WTC11 (cell line): ENCODE results near the gene GLYATL2. TPM values are rescaled to one million over a fixed set of nuclear protein-coding genes. Genes with fewer than 3 reads are reported as not detected.

ENCODE experiments used
- ATAC-seq: fragments of 200-7000 bp; cut with Tn5 transposase; 2 replicates; pipeline ENCODE4 v1.10.0; 2021; ENCODE audit warnings: mild to moderate bottlenecking, moderate library complexity
- CTCF ChIA-PET: fragments of 300-600 bp; sonication (Branson Sonifier 250); formaldehyde crosslinking; loops from one replicate; lab custom pipeline; 2021; ENCODE audit warnings: antibody characterized with exemption; lab: Charles Lee
- POLR2A ChIA-PET: fragments of 350-600 bp; sonication (Branson Sonifier 250); formaldehyde crosslinking; loops from one replicate; lab custom pipeline; 2021; ENCODE audit warnings: antibody characterized with exemption; lab: Charles Lee
- DNase-seq: peaks from one replicate; pipeline ENCODE4 v3.0.0; 2021; ENCODE audit warnings: low spot score
- H3K27ac Mint-ChIP-seq: 2 replicates; pipeline ENCODE4 v1.8.0; 2021; ENCODE audit warnings: mixed read lengths
- H3K27me3 Mint-ChIP-seq: 2 replicates; pipeline ENCODE4 v1.8.0; 2021; ENCODE audit warnings: low read depth, mild to moderate bottlenecking, moderate library complexity, mixed read lengths
- H3K36me3 Mint-ChIP-seq: 2 replicates; pipeline ENCODE4 v1.8.0; 2021; ENCODE audit warnings: mixed read lengths
- H3K4me1 Mint-ChIP-seq: 2 replicates; pipeline ENCODE4 v1.8.0; 2022; ENCODE audit warnings: mixed read lengths
- H3K4me3 Mint-ChIP-seq: 2 replicates; pipeline ENCODE4 v1.8.0; 2021; ENCODE audit warnings: mild to moderate bottlenecking, moderate library complexity, mixed read lengths
- H3K9me3 Mint-ChIP-seq: 2 replicates; pipeline ENCODE4 v1.8.0; 2021; ENCODE audit warnings: mixed read lengths
- ESRRA ChIP-seq: sonication (generic); formaldehyde crosslinking; IDR thresholded peaks from 2 replicates; pipeline ENCODE4 v1.8.1; 2022; ENCODE audit warnings: mild to moderate bottlenecking, missing genetic modification reagents, borderline replicate concordance
- GRHL2 ChIP-seq: fragments of 250-450 bp; sonication (Bioruptor Pico); IDR thresholded peaks from 2 replicates; pipeline ENCODE4 v1.8.0; 2022; ENCODE audit warnings: mild to moderate bottlenecking, moderate library complexity; ENCODE audit not compliant: insufficient replicate concordance, severe bottlenecking
- GTF2I ChIP-seq: fragments of 250-450 bp; sonication (Bioruptor Pico); conservative IDR thresholded peaks from 2 replicates; pipeline ENCODE4 v1.4.0; 2021; ENCODE audit warnings: mild to moderate bottlenecking
- JUN ChIP-seq: sonication (generic); formaldehyde crosslinking; IDR thresholded peaks from 2 replicates; pipeline ENCODE4 v1.8.0; 2023; ENCODE audit warnings: mild to moderate bottlenecking, missing genetic modification reagents
- NFE2L1 ChIP-seq: sonication (generic); formaldehyde crosslinking; IDR thresholded peaks from 2 replicates; pipeline ENCODE4 v1.8.1; 2023; ENCODE audit warnings: missing genetic modification reagents
- NR2C2 ChIP-seq: sonication (generic); formaldehyde crosslinking; IDR thresholded peaks from 2 replicates; pipeline ENCODE4 v1.8.0; 2022; ENCODE audit warnings: mild to moderate bottlenecking, missing genetic modification reagents
- NR3C1 ChIP-seq: sonication (generic); formaldehyde crosslinking; conservative IDR thresholded peaks from 2 replicates; pipeline ENCODE4 v1.8.1; 2023; ENCODE audit warnings: low read depth, mild to moderate bottlenecking, missing genetic modification reagents
- TP53 ChIP-seq: sonication (generic); formaldehyde crosslinking; IDR thresholded peaks from 2 replicates; pipeline ENCODE4 v1.8.1; 2023; ENCODE audit warnings: mild to moderate bottlenecking, missing genetic modification reagents
- ZBTB21 ChIP-seq: sonication (generic); formaldehyde crosslinking; IDR thresholded peaks from 2 replicates; pipeline ENCODE4 v1.8.1; 2023; ENCODE audit warnings: mild to moderate bottlenecking, missing genetic modification reagents, borderline replicate concordance
- ZNF121 ChIP-seq: sonication (generic); formaldehyde crosslinking; IDR thresholded peaks from 2 replicates; pipeline ENCODE4 v1.8.0; 2023; ENCODE audit warnings: missing genetic modification reagents
- ZNF671 ChIP-seq: fragments of 250-450 bp; sonication (Bioruptor Pico); IDR thresholded peaks from 2 replicates; pipeline ENCODE4 v1.8.0; 2021; ENCODE audit warnings: mild to moderate bottlenecking
- total RNA-seq: library from RNA; stranded (reverse); gene quantifications from 3 replicates; pipeline ENCODE4 v1.2.3, GENCODE V29; 2021
- TF ChIP-seq, protein P1 (sequence below): sonication (generic); formaldehyde crosslinking; IDR thresholded peaks from 2 replicates; pipeline ENCODE4 v1.8.0; 2022; ENCODE audit warnings: mild to moderate bottlenecking, missing genetic modification reagents
- TF ChIP-seq, protein P2 (sequence below): sonication (generic); formaldehyde crosslinking; IDR thresholded peaks from 2 replicates; pipeline ENCODE4 v1.8.1; 2022; ENCODE audit warnings: missing genetic modification reagents, borderline replicate concordance
- TF ChIP-seq, protein P3 (sequence below): sonication (generic); formaldehyde crosslinking; IDR thresholded peaks from 2 replicates; pipeline ENCODE4 v1.8.0; 2022; ENCODE audit warnings: missing genetic modification reagents
- TF ChIP-seq, protein P4 (sequence below): sonication (generic); formaldehyde crosslinking; IDR thresholded peaks from 2 replicates; pipeline ENCODE4 v1.8.0; 2022; ENCODE audit warnings: mild to moderate bottlenecking, missing genetic modification reagents
- TF ChIP-seq, protein P5 (sequence below): fragments of 250-450 bp; sonication (Bioruptor Pico); IDR thresholded peaks from 2 replicates; pipeline ENCODE4 v1.8.0; 2021; ENCODE audit warnings: mild to moderate bottlenecking
- TF ChIP-seq, protein P6 (sequence below): sonication (generic); formaldehyde crosslinking; IDR thresholded peaks from 2 replicates; pipeline ENCODE4 v1.8.1; 2023; ENCODE audit warnings: mild to moderate bottlenecking, missing genetic modification reagents
- TF ChIP-seq, protein P7 (sequence below): sonication (generic); formaldehyde crosslinking; conservative IDR thresholded peaks from 2 replicates; pipeline ENCODE4 v1.8.1; 2023; ENCODE audit warnings: mild to moderate bottlenecking, low read depth, missing genetic modification reagents, moderate library complexity
- TF ChIP-seq, protein P8 (sequence below): sonication (generic); formaldehyde crosslinking; IDR thresholded peaks from 2 replicates; pipeline ENCODE4 v1.8.0; 2022; ENCODE audit warnings: mild to moderate bottlenecking, missing genetic modification reagents
- TF ChIP-seq, protein P9 (sequence below): sonication (generic); formaldehyde crosslinking; IDR thresholded peaks from 2 replicates; pipeline ENCODE4 v1.8.1; 2022; ENCODE audit warnings: mild to moderate bottlenecking, moderate library complexity, missing genetic modification reagents

Gene GLYATL2
- total RNA-seq, 1 experiment from 2014 or later, result 0.20 TPM

DNA sequence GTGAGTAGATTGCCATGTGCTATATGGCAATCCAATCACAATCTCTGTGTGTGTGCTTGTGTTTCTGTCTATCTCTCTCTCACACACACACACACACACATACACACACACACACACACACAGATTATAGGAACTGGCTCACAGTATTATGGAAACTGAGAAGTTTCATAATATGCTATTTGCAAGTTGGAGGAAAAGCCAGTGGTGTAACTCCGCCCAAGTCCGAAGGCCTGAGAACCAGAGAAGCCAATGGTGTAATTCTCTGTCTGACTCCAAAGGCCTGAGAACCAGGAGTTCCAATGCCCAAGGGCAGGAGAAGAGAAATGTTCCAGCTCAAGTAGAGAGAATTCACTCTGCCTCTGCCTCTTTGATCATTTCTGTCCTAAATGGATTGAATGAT, 37.2 kb downstream of the GLYATL2 start (continued):
- no peak for TF ChIP-seq ZNF671
- TF ChIP-seq, protein P1, sequence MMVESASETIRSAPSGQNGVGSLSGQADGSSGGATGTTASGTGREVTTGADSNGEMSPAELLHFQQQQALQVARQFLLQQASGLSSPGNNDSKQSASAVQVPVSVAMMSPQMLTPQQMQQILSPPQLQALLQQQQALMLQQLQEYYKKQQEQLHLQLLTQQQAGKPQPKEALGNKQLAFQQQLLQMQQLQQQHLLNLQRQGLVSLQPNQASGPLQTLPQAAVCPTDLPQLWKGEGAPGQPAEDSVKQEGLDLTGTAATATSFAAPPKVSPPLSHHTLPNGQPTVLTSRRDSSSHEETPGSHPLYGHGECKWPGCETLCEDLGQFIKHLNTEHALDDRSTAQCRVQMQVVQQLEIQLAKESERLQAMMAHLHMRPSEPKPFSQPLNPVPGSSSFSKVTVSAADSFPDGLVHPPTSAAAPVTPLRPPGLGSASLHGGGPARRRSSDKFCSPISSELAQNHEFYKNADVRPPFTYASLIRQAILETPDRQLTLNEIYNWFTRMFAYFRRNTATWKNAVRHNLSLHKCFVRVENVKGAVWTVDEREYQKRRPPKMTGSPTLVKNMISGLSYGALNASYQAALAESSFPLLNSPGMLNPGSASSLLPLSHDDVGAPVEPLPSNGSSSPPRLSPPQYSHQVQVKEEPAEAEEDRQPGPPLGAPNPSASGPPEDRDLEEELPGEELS, result no peak
- no peak for TF ChIP-seq TP53 (CRISPR knock-in tag)
- TF ChIP-seq, protein P2, sequence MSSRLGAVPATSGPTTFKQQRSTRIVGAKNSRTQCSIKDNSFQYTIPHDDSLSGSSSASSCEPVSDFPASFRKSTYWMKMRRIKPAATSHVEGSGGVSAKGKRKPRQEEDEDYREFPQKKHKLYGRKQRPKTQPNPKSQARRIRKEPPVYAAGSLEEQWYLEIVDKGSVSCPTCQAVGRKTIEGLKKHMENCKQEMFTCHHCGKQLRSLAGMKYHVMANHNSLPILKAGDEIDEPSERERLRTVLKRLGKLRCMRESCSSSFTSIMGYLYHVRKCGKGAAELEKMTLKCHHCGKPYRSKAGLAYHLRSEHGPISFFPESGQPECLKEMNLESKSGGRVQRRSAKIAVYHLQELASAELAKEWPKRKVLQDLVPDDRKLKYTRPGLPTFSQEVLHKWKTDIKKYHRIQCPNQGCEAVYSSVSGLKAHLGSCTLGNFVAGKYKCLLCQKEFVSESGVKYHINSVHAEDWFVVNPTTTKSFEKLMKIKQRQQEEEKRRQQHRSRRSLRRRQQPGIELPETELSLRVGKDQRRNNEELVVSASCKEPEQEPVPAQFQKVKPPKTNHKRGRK (CRISPR knock-in tag), result no peak
- TF ChIP-seq, protein P3, sequence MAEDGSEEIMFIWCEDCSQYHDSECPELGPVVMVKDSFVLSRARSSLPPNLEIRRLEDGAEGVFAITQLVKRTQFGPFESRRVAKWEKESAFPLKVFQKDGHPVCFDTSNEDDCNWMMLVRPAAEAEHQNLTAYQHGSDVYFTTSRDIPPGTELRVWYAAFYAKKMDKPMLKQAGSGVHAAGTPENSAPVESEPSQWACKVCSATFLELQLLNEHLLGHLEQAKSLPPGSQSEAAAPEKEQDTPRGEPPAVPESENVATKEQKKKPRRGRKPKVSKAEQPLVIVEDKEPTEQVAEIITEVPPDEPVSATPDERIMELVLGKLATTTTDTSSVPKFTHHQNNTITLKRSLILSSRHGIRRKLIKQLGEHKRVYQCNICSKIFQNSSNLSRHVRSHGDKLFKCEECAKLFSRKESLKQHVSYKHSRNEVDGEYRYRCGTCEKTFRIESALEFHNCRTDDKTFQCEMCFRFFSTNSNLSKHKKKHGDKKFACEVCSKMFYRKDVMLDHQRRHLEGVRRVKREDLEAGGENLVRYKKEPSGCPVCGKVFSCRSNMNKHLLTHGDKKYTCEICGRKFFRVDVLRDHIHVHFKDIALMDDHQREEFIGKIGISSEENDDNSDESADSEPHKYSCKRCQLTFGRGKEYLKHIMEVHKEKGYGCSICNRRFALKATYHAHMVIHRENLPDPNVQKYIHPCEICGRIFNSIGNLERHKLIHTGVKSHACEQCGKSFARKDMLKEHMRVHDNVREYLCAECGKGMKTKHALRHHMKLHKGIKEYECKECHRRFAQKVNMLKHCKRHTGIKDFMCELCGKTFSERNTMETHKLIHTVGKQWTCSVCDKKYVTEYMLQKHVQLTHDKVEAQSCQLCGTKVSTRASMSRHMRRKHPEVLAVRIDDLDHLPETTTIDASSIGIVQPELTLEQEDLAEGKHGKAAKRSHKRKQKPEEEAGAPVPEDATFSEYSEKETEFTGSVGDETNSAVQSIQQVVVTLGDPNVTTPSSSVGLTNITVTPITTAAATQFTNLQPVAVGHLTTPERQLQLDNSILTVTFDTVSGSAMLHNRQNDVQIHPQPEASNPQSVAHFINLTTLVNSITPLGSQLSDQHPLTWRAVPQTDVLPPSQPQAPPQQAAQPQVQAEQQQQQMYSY (CRISPR knock-in tag), result no peak
- TF ChIP-seq, protein P4, sequence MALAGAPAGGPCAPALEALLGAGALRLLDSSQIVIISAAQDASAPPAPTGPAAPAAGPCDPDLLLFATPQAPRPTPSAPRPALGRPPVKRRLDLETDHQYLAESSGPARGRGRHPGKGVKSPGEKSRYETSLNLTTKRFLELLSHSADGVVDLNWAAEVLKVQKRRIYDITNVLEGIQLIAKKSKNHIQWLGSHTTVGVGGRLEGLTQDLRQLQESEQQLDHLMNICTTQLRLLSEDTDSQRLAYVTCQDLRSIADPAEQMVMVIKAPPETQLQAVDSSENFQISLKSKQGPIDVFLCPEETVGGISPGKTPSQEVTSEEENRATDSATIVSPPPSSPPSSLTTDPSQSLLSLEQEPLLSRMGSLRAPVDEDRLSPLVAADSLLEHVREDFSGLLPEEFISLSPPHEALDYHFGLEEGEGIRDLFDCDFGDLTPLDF (CRISPR knock-in tag), result no peak
- TF ChIP-seq, protein P5, sequence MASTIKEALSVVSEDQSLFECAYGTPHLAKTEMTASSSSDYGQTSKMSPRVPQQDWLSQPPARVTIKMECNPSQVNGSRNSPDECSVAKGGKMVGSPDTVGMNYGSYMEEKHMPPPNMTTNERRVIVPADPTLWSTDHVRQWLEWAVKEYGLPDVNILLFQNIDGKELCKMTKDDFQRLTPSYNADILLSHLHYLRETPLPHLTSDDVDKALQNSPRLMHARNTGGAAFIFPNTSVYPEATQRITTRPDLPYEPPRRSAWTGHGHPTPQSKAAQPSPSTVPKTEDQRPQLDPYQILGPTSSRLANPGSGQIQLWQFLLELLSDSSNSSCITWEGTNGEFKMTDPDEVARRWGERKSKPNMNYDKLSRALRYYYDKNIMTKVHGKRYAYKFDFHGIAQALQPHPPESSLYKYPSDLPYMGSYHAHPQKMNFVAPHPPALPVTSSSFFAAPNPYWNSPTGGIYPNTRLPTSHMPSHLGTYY (CRISPR knock-in tag), result no peak
- no peak for TF ChIP-seq ZNF121 (CRISPR knock-in tag)
- TF ChIP-seq NR3C1, result no peak
- TF ChIP-seq GTF2I (CRISPR knock-in tag), result no peak
- no peak for TF ChIP-seq GRHL2

DNA sequence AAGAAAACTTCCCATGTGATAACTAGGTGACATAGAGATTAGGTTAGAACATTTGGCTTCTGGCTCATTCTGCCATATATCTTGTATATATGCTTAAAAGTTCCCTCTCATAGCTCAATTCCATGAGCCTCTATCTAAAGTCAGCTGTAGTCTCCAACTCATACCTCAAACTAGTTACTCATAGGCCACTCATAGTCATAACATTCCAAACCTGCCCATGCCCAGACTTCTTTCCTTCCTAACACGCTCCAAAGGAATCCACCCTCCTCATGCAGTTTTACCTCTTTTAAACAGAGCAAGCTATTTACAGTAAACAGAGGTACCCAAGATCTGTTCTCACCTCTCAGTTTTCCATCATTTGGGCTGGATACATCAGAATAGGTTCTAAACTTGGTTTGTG, 39.4 kb downstream of the GLYATL2 start:
- peaks cover 70% of the 10 kb centered on the region for H3K9me3 Mint-ChIP-seq
- no peak overlapping the region for H3K27ac Mint-ChIP-seq
- ChIA-PET CTCF (interaction anchor here (0.6 kb wide), 1 partner anchor 115 kb away, joined by 3 read pairs; no protein-coding TSS in a partner anchor), POLR2A (no interaction called here)
- ATAC-seq (no peak), DNase-seq (no peak)
- H3K4me1 Mint-ChIP-seq, result no peaks in the 10 kb centered on the region
- H3K4me3 Mint-ChIP-seq, result no peak overlapping the region
- H3K36me3 Mint-ChIP-seq, result peaks cover 8% of the 10 kb centered on the region
- no peaks in the 10 kb centered on the region for H3K27me3 Mint-ChIP-seq
- TF ChIP-seq, protein P6, sequence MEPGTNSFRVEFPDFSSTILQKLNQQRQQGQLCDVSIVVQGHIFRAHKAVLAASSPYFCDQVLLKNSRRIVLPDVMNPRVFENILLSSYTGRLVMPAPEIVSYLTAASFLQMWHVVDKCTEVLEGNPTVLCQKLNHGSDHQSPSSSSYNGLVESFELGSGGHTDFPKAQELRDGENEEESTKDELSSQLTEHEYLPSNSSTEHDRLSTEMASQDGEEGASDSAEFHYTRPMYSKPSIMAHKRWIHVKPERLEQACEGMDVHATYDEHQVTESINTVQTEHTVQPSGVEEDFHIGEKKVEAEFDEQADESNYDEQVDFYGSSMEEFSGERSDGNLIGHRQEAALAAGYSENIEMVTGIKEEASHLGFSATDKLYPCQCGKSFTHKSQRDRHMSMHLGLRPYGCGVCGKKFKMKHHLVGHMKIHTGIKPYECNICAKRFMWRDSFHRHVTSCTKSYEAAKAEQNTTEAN (CRISPR knock-in tag), result no peak
- TF ChIP-seq, protein P7, sequence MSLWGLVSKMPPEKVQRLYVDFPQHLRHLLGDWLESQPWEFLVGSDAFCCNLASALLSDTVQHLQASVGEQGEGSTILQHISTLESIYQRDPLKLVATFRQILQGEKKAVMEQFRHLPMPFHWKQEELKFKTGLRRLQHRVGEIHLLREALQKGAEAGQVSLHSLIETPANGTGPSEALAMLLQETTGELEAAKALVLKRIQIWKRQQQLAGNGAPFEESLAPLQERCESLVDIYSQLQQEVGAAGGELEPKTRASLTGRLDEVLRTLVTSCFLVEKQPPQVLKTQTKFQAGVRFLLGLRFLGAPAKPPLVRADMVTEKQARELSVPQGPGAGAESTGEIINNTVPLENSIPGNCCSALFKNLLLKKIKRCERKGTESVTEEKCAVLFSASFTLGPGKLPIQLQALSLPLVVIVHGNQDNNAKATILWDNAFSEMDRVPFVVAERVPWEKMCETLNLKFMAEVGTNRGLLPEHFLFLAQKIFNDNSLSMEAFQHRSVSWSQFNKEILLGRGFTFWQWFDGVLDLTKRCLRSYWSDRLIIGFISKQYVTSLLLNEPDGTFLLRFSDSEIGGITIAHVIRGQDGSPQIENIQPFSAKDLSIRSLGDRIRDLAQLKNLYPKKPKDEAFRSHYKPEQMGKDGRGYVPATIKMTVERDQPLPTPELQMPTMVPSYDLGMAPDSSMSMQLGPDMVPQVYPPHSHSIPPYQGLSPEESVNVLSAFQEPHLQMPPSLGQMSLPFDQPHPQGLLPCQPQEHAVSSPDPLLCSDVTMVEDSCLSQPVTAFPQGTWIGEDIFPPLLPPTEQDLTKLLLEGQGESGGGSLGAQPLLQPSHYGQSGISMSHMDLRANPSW (CRISPR knock-in tag), result no peak
- TF ChIP-seq, protein P5 (CRISPR knock-in tag), result no peak
- TF ChIP-seq, protein P8, sequence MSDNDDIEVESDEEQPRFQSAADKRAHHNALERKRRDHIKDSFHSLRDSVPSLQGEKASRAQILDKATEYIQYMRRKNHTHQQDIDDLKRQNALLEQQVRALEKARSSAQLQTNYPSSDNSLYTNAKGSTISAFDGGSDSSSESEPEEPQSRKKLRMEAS (CRISPR knock-in tag), result no peak
- TF ChIP-seq NFE2L1 (CRISPR knock-in tag) (no peak), ZBTB21 (CRISPR knock-in tag) (no peak), GTF2I (CRISPR knock-in tag) (no peak), ESRRA (CRISPR knock-in tag) (no peak), NR2C2 (CRISPR knock-in tag) (no peak), JUN (CRISPR knock-in tag) (no peak)
- TF ChIP-seq, protein P9, sequence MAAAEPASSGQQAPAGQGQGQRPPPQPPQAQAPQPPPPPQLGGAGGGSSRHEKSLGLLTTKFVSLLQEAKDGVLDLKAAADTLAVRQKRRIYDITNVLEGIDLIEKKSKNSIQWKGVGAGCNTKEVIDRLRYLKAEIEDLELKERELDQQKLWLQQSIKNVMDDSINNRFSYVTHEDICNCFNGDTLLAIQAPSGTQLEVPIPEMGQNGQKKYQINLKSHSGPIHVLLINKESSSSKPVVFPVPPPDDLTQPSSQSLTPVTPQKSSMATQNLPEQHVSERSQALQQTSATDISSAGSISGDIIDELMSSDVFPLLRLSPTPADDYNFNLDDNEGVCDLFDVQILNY (CRISPR knock-in tag), result no peak
